Activated CD4-positive, alpha-beta T cell treated with anti-CD3 and anti-CD28 coated beads, Interleukin-2, amount 10 ng/mL, durations not matched to agents 24 days and 14 days (primary cell): ENCODE results near the gene NACA2. TPM values are rescaled to one million over a fixed set of nuclear protein-coding genes. Genes with fewer than 3 reads are reported as not detected.
"Not testable (repeated sequence)": the region's sequence is repeated elsewhere in the genome, so short reads cannot be mapped to it uniquely, and the experiment has no call there.

ENCODE experiments used
- DNase-seq: peaks from one replicate; pipeline ENCODE4 v3.0.0; 2022
- H3K27ac Mint-ChIP-seq: one replicate; pipeline ENCODE4 v1.8.0; 2022; ENCODE audit warnings: mild to moderate bottlenecking, mixed read lengths
- H3K27me3 Mint-ChIP-seq: one replicate; pipeline ENCODE4 v1.8.0; 2022; ENCODE audit warnings: mixed read lengths
- H3K36me3 Mint-ChIP-seq: one replicate; pipeline ENCODE4 v1.8.0; 2022; ENCODE audit warnings: low read depth, mild to moderate bottlenecking, mixed read lengths
- H3K4me1 Mint-ChIP-seq: one replicate; pipeline ENCODE4 v1.8.0; 2021; ENCODE audit warnings: mixed read lengths
- H3K4me3 Mint-ChIP-seq: one replicate; pipeline ENCODE4 v1.8.0; 2022; ENCODE audit warnings: mild to moderate bottlenecking, moderate library complexity, mixed read lengths
- H3K9me3 Mint-ChIP-seq: one replicate; pipeline ENCODE4 v1.8.0; 2021; ENCODE audit warnings: mixed read lengths
- intact Hi-C: fragments of 100-400 bp; cut with micrococcal nuclease; formaldehyde crosslinking; loops from one replicate; pipeline ENCODE4 v1.15.1; 2023
- total RNA-seq: library from RNA; stranded (reverse); gene quantifications from 2 replicates; pipeline ENCODE4 v1.2.3, GENCODE V29; 2022

NACA2 gene
- total RNA-seq, 1 donor from 2014 or later: not detected

DNA sequence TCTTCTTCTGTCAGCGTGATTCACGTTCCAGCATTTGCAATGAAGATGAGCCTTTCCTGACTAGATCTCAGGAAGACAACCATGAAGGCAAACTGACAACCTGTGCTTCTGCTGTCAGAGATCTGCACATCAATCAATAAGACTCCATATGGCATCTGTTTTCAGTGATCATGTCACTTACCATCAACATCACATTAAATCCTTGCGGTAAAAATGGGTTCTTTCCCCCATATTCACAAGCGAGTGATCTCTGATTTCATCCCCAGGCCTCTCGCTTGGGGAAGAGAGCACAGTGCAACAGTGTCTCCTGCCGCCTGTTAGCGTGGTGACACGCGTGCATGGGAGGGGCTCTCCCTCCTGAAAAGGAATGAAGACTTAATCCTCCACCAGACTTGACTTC lies 11.1 kb downstream of the NACA2 start:
- DNase-seq: no peak
- Mint-ChIP-seq H3K4me1 (no peaks in the 10 kb centered on the region), H3K9me3 (no peaks in the 10 kb centered on the region), H3K36me3 (no peaks in the 10 kb centered on the region), H3K27me3 (peaks cover 37% of the 10 kb centered on the region), H3K27ac (no peak overlapping the region), H3K4me3 (no peak overlapping the region)
- intact Hi-C loops: loop anchor here (10.0 kb wide), 1 partner anchor 165 kb away; no protein-coding TSS in a partner anchor

DNA sequence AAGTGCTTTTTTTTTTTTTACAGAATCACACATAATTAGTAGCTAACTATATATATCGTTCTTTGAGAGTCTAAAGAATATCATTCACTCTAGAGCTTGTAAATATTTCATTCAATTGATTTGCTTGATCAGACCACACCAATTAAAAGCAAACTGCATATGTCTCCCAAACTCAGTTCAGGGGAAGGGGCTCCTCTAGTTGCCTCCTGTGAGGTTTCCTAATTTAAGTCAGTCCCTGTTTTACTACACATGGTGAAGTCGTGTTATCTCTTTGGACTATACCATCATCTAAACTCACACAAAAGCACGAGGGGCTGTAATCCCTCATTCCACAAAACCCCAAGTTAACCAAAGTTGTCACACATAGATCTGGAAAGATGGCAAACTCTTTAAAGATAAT lies 11.7 kb downstream of the NACA2 start:
- intact Hi-C loops: no loop called here
- no peak for DNase-seq
- H3K9me3 Mint-ChIP-seq: no peaks in the 10 kb centered on the region
- peaks cover 38% of the 10 kb centered on the region for H3K27me3 Mint-ChIP-seq
- no peaks in the 10 kb centered on the region for H3K4me1 Mint-ChIP-seq
- no peak overlapping the region for H3K4me3 Mint-ChIP-seq
- no peak overlapping the region for H3K27ac Mint-ChIP-seq
- H3K36me3 Mint-ChIP-seq: no peaks in the 10 kb centered on the region

DNA sequence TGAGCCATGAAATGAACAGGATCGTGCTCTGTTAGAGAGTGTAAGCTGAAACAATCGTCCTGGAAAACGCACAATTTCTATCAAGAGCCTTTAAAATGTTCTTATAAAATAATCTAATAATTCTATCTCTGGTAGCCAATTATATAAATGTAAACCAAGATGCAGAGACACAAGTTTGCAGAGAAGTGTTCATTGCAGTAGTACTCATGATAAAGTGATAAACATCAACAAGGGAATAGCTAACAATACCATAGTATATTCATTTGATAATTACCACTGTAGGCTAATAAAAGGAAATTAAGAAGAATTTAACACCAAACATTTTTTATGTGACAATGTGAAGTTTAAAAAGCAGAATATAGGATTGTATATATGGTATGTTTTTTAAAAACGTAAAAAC lies 12.4 kb downstream of the NACA2 start:
- Mint-ChIP-seq H3K27ac (no peak overlapping the region), H3K36me3 (no peaks in the 10 kb centered on the region), H3K27me3 (peaks cover 37% of the 10 kb centered on the region), H3K4me3 (no peak overlapping the region), H3K9me3 (no peaks in the 10 kb centered on the region), H3K4me1 (no peaks in the 10 kb centered on the region)
- intact Hi-C loops: no loop called here
- DNase-seq: no peak

DNA sequence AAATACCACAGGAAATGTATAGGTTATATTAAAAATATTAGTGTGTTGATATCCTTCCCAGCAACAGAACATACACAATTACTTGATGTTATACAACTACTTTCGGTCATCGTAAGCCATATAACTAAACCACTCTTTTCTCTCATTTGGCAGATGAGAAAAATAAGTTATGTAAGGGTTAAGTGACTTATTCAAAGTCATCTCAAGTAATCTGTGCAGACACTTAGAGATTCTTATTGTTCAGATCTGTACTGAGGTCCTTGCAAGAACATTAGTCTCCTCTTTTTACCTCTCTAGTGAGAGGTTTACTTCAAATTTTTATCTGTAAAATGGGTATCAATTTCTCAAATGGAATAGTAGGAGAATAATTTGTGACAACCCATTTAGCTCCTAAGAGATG lies 15.0 kb downstream of the NACA2 start:
- Mint-ChIP-seq H3K4me3 (no peak overlapping the region), H3K9me3 (no peaks in the 10 kb centered on the region), H3K27me3 (peaks cover 30% of the 10 kb centered on the region), H3K36me3 (no peaks in the 10 kb centered on the region), H3K4me1 (no peaks in the 10 kb centered on the region), H3K27ac (no peak overlapping the region)
- no peak for DNase-seq
- intact Hi-C loops: no loop called here

DNA sequence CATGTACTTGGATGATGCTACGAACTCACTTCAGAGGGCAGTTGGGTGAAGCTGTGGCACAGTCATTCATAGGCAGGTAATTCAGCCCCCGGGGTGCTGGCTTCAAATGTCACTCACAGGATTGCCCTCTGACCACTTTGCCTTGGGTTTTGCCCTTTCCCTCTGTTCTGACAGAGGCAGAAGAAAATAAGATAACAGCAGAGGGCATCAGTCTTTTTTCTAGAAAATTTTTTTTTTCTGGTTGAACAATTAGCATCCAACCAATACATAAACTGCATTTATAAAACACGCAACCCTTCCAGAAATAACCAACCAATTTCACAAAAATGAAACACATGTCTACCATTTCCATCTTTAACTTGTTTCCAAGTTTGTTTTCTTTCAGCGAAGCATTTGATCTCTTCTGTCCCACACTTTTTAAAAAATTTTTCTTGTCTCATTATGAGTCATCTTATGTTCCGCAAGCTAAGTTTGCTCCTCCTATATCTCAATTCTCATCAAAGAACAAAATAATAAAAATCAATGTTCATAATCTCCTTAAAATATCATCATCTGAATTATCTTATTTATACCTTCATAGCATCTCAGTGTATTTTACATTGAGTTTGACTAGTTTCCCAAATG lies 15.6 kb downstream of the NACA2 start:
- Mint-ChIP-seq H3K27me3 (peaks cover 28% of the 10 kb centered on the region), H3K27ac (no peak overlapping the region), H3K9me3 (no peaks in the 10 kb centered on the region), H3K4me3 (no peak overlapping the region), H3K4me1 (no peaks in the 10 kb centered on the region), H3K36me3 (no peaks in the 10 kb centered on the region)
- intact Hi-C loops: no loop called here
- no peak for DNase-seq

DNA sequence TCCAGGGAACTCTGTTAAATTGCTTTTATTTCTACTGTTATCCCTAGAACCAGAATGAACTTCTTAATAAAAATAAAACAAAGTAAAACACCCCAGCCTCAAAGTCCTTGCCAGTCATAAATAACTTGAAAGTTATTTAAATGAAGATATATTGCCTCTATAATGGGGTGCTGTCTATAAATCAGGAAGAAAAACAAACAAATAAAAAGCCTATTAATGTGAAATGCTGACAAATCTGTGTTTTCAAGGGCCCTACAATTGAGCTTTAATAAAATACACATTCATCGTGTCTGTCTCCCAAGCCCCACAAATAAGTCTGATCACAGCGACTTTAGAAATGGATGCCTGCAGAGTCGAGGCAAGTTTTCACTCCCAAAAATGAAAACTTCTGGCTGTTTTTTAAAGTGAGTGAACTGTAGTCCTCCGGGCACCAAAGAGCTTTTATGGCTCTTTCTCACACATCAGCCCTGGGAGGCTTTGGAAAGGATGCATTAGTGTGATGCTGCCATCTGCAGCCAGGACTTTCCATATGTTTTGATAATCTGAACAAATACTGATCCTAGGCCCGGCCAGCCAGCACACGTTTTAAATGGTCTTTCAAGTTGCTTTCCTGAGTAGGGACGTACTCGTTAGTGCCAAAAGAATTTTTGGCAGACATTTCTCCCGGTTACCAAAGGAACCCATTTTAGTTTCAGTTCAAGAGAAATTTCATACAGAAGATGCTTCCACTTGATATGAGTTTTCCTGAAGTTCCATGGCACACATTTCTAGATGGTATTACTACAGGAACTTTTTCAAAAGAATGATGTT lies 16.3 kb downstream of the NACA2 start:
- H3K4me1 Mint-ChIP-seq: no peaks in the 10 kb centered on the region
- peaks cover 26% of the 10 kb centered on the region for H3K27me3 Mint-ChIP-seq
- H3K9me3 Mint-ChIP-seq: no peaks in the 10 kb centered on the region
- H3K4me3 Mint-ChIP-seq: no peak overlapping the region
- intact Hi-C loops: no loop called here
- no peak overlapping the region for H3K27ac Mint-ChIP-seq
- no peak for DNase-seq
- H3K36me3 Mint-ChIP-seq: no peaks in the 10 kb centered on the region

DNA sequence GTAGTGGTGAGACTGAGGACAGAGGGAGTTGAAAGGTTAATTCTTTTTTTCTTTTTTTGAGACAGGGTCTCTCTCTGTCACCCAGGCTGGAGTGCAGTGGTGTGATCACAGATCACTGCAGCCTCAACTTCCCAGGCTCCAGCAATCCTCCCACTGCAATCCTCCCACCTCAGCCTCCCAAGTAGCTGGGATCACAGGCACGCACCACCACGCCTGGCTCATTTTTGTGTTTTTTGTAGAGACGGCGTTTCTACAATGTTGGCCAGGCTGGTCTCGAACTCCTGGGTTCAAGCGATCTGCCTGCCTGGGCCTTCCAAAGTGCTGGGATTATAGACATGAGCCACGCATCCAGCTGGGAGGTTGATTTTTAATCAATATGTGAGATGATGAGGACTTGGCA lies 18.5 kb downstream of the NACA2 start:
- H3K27me3 Mint-ChIP-seq: peaks cover 20% of the 10 kb centered on the region
- not testable (repeated sequence) for H3K4me3 Mint-ChIP-seq

DNA sequence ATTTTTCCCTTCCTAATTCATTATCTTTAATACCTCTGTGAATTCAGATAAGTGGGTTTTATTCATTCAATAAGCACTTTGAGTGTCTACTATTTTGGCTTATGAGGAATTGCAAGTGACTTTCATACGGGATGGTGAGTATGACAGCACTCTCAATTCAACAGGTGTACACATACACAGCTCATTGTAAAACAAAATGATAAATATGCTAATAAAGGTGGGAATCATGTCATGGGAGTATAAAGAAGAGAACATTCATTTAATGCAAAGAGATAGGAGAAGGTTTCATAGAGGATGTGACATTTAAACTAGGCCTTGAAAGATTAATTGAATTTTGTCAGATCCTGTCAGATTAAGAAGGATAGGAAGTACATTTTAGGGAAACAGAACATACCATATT lies 19.4 kb downstream of the NACA2 start:
- no peak for DNase-seq
- no peak overlapping the region for H3K4me3 Mint-ChIP-seq
- H3K36me3 Mint-ChIP-seq: no peaks in the 10 kb centered on the region
- H3K4me1 Mint-ChIP-seq: no peaks in the 10 kb centered on the region
- intact Hi-C loops: no loop called here
- no peaks in the 10 kb centered on the region for H3K9me3 Mint-ChIP-seq
- H3K27ac Mint-ChIP-seq: no peak overlapping the region
- H3K27me3 Mint-ChIP-seq: peaks cover 20% of the 10 kb centered on the region

More for the DNA sequence above, 18.5 kb downstream of the NACA2 start:
- H3K9me3 Mint-ChIP-seq, H3K4me1 Mint-ChIP-seq, H3K27ac Mint-ChIP-seq, intact Hi-C loops, H3K36me3 Mint-ChIP-seq, DNase-seq: not testable (repeated sequence)

DNA sequence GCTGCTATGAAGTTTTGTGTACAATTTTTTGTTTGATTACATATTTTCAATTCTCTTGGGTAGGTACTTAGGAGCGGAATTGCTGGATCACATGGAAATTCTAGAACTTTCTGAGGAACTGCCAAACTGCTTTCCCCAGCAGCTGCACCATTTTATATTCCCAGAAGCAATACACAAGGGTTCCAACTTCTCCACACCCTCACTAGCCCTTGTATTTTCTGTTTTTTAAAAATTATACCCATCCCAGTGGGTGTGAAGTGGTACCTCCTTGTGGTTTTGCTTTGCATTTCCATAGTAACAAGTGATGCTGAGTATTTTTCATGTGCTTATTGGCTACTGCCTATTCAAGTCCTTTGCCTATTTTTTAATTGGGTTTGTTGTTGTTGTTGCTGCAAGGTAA lies 20.9 kb downstream of the NACA2 start:
- intact Hi-C loops: no loop called here
- no peak overlapping the region for H3K27ac Mint-ChIP-seq

DNA sequence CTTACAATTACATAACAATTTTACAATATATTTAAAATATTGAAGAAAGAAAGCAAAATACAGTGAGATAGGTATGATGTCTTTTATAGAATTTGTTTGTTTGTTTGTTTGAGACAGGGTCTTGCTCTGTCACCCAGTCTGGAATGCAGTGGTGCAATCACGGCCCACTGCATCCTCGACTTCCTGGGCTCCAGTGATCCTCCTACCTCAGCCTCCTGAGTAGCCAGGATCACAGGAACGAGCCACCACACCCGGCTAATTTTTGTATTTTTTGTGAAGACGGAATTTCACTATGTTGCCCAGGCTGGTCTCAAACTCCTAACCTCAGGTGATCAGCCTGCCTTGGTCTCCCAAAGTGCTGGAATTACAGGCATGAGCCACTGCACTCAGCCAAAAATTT lies 21.5 kb downstream of the NACA2 start:
- H3K27ac Mint-ChIP-seq, H3K9me3 Mint-ChIP-seq, H3K4me1 Mint-ChIP-seq, H3K36me3 Mint-ChIP-seq, DNase-seq, H3K27me3 Mint-ChIP-seq, H3K4me3 Mint-ChIP-seq, intact Hi-C loops: not testable (repeated sequence)

More for the DNA sequence above, 20.9 kb downstream of the NACA2 start:
- H3K4me1 Mint-ChIP-seq: no peaks in the 10 kb centered on the region
- no peaks in the 10 kb centered on the region for H3K36me3 Mint-ChIP-seq
- H3K9me3 Mint-ChIP-seq: no peaks in the 10 kb centered on the region
- H3K4me3 Mint-ChIP-seq: no peak overlapping the region
- DNase-seq: no peak
- peaks cover 12% of the 10 kb centered on the region for H3K27me3 Mint-ChIP-seq

DNA sequence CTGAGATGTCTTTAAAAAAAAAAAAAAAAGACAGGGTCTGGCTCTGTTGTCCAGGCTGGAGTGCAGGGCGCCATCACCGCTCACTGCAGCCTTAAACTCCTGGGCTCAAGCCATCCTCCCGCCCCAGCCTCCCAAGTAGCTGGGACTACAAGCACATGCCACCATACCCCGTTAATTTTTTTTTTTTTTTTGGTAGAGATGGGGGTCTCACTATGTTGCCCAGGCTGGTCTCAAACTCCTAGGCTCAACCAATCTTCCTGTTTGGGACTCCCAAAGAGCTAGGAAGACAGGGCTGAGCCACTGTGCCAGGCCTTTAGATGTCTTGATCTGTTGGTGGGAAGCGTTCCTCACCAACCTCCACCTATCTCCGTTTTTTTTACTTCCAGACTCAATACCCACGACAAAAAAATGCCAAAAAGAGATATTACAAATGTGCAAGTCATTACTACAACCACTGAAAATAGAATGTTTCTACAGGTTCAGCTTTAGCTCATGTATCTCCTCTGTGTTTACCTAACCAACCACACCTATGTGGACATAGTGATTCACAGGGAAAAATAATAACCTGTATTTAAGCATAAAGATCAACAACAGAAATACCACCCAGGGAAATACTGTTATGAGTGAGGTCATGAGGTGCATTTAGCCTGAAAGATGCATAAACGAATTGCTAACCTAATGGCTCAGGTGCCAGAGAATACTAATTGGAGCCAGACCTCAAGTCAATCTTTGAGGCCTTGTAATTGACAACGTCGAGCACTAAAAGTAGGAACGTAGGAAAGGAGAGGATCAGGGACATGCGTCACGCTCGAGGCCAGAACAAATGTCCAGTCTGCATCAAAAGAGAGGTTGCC lies 22.6 kb downstream of the NACA2 start:
- DNase-seq: no peak
- H3K9me3 Mint-ChIP-seq: no peaks in the 10 kb centered on the region
- H3K27ac Mint-ChIP-seq: no peak overlapping the region
- intact Hi-C loops: no loop called here
- no peaks in the 10 kb centered on the region for H3K36me3 Mint-ChIP-seq
- H3K27me3 Mint-ChIP-seq: peaks cover 10% of the 10 kb centered on the region
- H3K4me1 Mint-ChIP-seq: no peaks in the 10 kb centered on the region
- no peak overlapping the region for H3K4me3 Mint-ChIP-seq

DNA sequence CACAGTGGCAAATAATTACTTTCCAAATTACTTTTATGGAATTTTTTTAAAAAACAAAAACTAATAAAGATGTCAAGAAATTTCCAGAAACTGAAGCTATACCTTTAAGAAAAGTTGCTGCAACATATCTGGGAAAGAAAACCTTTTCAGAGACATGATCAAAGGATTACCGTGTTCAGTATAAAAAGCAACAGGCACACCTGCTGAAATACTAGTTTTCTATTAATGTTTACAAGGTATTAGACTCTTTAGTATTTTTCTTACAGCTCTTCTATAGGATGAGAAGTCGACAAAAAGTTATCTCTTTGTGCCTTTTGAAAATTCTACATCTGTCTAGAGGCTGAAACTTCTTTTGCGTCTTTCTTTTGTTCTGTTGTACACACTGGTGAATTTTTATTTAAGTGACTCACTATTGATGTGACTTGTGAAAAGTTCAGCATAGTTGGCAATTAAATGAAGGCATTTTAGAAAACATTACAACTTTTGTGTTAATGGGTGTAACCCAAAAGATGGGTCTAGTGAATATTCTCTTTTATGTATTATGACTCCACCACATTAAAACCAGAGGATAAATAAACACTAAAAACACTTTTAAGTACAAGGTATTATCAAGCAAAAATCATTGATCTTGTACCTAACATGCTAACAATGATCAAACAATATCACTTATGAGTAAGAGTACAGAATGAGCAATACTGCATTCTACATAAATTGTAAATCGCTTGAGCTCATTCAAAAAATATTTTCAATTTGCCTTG lies 23.8 kb downstream of the NACA2 start:
- H3K27me3 Mint-ChIP-seq: peaks cover 7% of the 10 kb centered on the region
- no peaks in the 10 kb centered on the region for H3K36me3 Mint-ChIP-seq
- no peaks in the 10 kb centered on the region for H3K9me3 Mint-ChIP-seq
- no peaks in the 10 kb centered on the region for H3K4me1 Mint-ChIP-seq
- no peak for DNase-seq
- intact Hi-C loops: no loop called here
- no peak overlapping the region for H3K27ac Mint-ChIP-seq
- H3K4me3 Mint-ChIP-seq: no peak overlapping the region

DNA sequence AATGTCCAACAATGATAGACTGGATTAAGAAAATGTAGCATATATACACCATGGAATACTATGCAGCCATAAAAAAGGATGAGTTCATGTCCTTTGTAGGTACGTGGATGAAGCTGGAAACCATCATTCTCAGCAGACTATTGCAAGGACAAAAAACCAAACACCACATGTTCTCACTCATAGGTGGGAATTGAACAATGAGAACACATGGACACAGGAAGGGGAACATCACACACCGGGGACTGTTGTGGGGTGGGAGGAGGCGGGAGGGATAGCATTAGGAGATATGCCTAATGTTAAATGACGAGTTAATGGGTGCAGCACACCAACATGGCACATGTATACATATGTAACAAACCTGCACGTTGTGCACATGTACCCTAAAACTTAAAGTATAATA lies 24.6 kb downstream of the NACA2 start:
- H3K27me3 Mint-ChIP-seq, intact Hi-C loops, H3K4me1 Mint-ChIP-seq, H3K4me3 Mint-ChIP-seq, H3K27ac Mint-ChIP-seq, DNase-seq, H3K36me3 Mint-ChIP-seq, H3K9me3 Mint-ChIP-seq: not testable (repeated sequence)
